ENCODE results near the gene RAB31. TPM values are rescaled to one million over a fixed set of nuclear protein-coding genes. Genes with fewer than 3 reads are reported as not detected.

The RAB31 gene
- total RNA-seq, 1 donor from 2014 or later, result 19.7 TPM

DNA sequence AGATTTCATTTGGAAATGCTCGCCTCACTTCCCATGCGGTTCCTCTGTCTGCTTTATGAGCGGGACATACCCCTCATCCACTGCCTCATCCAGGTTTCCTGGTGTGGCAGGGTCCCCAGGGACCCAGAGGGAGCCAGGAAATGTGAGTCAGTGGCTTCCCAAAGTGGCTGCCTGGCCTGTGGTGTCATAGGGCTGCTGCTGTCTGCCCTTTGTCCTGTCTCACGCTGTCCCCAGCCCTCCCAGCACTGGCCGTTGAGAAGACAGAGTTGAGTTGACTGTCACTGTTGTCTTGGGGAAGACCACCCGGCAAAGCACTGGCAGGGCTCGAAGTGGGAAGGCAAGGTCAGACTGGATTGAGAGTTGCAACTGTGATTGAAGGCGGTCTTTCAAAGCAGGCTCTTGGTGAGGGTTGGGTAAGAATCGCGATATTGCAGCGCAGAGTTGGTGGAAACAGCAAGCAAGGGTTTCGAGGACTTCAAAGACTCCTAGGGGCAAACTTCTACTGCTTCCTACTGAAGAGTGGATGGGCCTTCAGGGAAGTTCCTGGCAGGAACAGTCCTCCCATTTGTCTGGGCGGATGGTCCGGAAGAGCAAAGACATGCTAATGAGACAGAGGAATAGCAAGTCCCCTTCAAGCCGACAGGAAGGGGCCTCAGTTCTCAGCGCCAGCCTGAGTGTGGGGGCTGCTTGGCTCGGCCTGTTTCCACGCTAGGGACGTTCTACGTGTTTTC, 33.9 kb downstream of the RAB31 start:
- TF ChIP-seq, protein P1, sequence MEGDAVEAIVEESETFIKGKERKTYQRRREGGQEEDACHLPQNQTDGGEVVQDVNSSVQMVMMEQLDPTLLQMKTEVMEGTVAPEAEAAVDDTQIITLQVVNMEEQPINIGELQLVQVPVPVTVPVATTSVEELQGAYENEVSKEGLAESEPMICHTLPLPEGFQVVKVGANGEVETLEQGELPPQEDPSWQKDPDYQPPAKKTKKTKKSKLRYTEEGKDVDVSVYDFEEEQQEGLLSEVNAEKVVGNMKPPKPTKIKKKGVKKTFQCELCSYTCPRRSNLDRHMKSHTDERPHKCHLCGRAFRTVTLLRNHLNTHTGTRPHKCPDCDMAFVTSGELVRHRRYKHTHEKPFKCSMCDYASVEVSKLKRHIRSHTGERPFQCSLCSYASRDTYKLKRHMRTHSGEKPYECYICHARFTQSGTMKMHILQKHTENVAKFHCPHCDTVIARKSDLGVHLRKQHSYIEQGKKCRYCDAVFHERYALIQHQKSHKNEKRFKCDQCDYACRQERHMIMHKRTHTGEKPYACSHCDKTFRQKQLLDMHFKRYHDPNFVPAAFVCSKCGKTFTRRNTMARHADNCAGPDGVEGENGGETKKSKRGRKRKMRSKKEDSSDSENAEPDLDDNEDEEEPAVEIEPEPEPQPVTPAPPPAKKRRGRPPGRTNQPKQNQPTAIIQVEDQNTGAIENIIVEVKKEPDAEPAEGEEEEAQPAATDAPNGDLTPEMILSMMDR (conservative IDR thresholded peaks at IDR 0.05), result no peak
- Mint-ChIP-seq H3K9me3 (no peaks in the 10 kb centered on the region), H3K4me1 (ENCODE audit: unreplicated experiment) (peaks cover 31% of the 10 kb centered on the region), H3K4me3 (peak overlapping the region; percentile 74), H3K27ac (peak overlapping the region; percentile 63), H3K36me3 (no peaks in the 10 kb centered on the region), H3K27me3 (peaks cover 3% of the 10 kb centered on the region)
- DNase-seq (ENCODE audit: extremely low spot score, unreplicated experiment), result no peak

DNA sequence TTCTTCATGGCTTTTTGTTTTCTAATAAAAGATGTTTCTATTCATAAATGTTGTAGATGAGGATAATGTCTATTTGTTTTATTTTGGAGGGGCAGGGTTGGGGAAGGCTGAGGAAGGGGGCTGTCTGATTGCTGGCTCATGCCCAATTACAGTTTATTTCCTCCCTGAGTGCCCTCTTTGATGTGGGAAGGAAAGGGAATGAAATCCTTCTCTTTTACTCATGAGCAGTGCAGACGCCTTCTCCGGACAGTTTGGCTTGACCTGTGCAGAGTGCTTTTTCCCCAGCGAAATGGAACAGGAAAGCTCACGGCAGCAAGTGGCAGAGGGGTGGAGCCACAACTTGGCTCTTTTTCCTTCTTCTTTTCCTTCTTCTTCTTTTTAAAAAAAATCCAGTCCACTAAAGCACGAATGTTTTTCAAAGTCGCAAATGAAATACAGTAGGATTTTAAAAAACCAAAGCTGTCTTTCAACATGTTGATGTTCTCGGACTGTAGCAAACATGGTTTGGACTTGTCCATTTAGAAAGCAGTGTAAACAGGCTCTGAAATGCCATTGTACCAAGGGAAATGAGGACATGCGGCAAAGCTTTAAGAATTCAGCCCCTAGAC, 34.5 kb downstream of the RAB31 start:
- Mint-ChIP-seq H3K4me3 (peak overlapping the region; percentile 74), H3K27me3 (peaks cover 3% of the 10 kb centered on the region), H3K27ac (peak overlapping the region; percentile 63), H3K36me3 (no peaks in the 10 kb centered on the region), H3K4me1 (ENCODE audit: unreplicated experiment) (peaks cover 24% of the 10 kb centered on the region), H3K9me3 (no peaks in the 10 kb centered on the region)
- TF ChIP-seq, protein P1 (conservative IDR thresholded peaks at IDR 0.05), result no peak
- DNase-seq (ENCODE audit: extremely low spot score, unreplicated experiment), result no peak

DNA sequence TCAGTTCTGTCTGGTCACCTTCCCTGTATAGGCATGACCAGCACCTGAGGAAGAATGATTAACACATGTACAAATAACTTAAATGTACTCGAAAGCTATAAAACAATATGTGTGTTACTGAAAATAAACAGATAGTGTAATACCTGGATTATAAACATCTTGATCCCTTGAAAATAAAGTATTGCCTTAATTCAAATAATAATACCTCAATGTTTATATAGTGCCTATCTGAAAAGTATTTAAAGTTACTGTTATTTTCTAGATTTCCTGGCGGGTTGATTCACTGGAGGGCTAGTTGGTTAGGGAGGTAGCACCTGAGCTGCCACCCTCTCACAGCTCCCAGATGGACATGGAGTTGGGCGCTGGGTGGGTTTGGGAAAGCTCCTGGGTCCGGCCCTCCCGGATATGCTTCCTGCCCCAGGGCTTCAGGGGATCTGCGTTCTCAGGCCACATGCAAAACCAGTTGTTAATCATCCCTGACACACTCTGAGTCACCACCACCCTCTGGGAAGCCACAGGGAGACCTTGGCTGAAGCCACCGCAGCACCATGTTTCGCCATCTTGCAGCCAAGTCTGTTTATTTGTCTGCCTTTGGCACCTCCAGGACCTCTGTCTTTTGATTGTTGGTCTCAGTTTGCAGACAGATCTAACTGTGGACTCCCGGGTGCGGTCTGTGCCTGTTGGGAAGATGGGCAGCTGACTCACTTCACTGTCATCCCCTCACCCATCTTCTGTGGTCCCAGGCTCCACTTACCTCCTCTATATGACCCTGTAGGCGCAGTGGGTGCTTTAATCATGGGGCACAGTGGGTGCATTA, 35.3 kb downstream of the RAB31 start:
- TF ChIP-seq, protein P1 (conservative IDR thresholded peaks at IDR 0.05), result no peak
- Mint-ChIP-seq H3K9me3 (no peaks in the 10 kb centered on the region), H3K36me3 (no peaks in the 10 kb centered on the region), H3K27me3 (peaks cover 3% of the 10 kb centered on the region), H3K4me3 (no peak overlapping the region), H3K27ac (no peak overlapping the region), H3K4me1 (ENCODE audit: unreplicated experiment) (peaks cover 16% of the 10 kb centered on the region)
- no peak for DNase-seq (ENCODE audit: extremely low spot score, unreplicated experiment)

DNA sequence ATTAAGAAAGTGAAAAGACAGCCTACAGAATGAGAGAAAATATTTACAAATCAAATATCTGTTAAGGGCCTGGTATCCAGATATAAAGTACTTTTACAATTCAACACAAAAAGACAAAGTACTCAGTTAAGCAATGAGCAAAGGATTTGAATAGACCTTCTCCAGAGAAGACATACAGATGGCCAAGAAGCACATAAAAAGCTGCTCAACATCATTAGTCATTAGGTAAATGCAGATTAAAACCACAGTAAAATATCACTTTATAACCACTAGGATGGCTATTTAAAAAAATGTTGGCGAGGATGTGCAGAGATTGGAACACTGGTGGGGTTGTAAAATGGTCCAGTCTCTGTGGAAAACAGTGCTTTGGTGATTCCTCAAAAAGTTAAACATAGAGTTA, 38.9 kb downstream of the RAB31 start:
- no peaks in the 10 kb centered on the region for H3K36me3 Mint-ChIP-seq

DNA sequence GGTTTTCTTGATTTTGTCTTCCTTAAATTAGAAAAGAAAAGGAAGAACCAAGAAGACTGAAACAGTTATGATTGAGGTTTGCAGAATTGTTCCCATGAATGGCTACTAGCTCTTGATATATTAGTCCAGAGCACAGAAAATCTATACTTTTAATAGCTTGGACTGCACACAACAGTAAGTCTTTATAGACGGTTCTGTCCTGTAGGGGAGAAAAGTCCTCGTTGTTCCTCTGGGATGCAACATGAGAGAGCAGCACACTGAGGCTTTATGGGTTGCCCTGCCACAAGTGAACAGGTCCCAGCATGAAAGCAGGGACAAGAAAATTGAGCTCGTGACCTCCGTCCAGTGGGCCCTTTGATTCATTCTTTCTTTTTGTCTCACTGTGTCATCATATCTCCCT, 41.5 kb downstream of the RAB31 start:
- Mint-ChIP-seq H3K27me3 (no peaks in the 10 kb centered on the region), H3K4me1 (ENCODE audit: unreplicated experiment) (peaks cover 9% of the 10 kb centered on the region), H3K4me3 (no peak overlapping the region), H3K27ac (no peak overlapping the region), H3K9me3 (no peaks in the 10 kb centered on the region), H3K36me3 (no peaks in the 10 kb centered on the region)
- no peak for DNase-seq (ENCODE audit: extremely low spot score, unreplicated experiment)
- TF ChIP-seq, protein P1 (conservative IDR thresholded peaks at IDR 0.05), result no peak

More for the DNA sequence above, 38.9 kb downstream of the RAB31 start:
- Mint-ChIP-seq H3K4me1 (ENCODE audit: unreplicated experiment) (peaks cover 19% of the 10 kb centered on the region), H3K27ac (no peak overlapping the region), H3K4me3 (no peak overlapping the region), H3K9me3 (no peaks in the 10 kb centered on the region), H3K27me3 (peaks cover 2% of the 10 kb centered on the region)
- TF ChIP-seq, protein P1 (conservative IDR thresholded peaks at IDR 0.05), result no peak
- DNase-seq (ENCODE audit: extremely low spot score, unreplicated experiment), result no peak

Data from type B pancreatic cell (in vitro differentiated cells).